ENCODE results near the gene CTAG1A. TPM values are rescaled to one million over a fixed set of nuclear protein-coding genes. Genes with fewer than 3 reads are reported as not detected.
"Not testable (repeated sequence)": the region's sequence is repeated elsewhere in the genome, so short reads cannot be mapped to it uniquely, and the experiment has no call there.

Gene CTAG1A
- total RNA-seq = not detected

GRCh38 chrX:154584585-154585183, at the start of gene CTAG1A:
TSS of gene CTAG1A (plus strand) at chrX:154585133. CDS start at chrX:154585207, 74 bp downstream.
- not testable (repeated sequence) for DNase-seq (ENCODE audit: low spot score)

GRCh38 chrX:154535892-154536291, 49.0 kb upstream of the CTAG1A start:
- no peak for DNase-seq (ENCODE audit: low spot score)

- no peak for DNase-seq (ENCODE audit: low spot score)
Measured at GRCh38 chrX:154539077-154539476, 45.9 kb upstream of the CTAG1A start.

GRCh38 chrX:154540365-154540764, 44.6 kb upstream of the CTAG1A start:
- not testable (repeated sequence) for DNase-seq (ENCODE audit: low spot score)

- peak; percentile 66 for DNase-seq (ENCODE audit: low spot score)
Measured at GRCh38 chrX:154540897-154541535, 43.9 kb upstream of the CTAG1A start.

- no peak for DNase-seq (ENCODE audit: low spot score)
Measured at GRCh38 chrX:154541589-154541895, 43.4 kb upstream of the CTAG1A start.

GRCh38 chrX:154541896-154542722, 42.8 kb upstream of the CTAG1A start:
- DNase-seq (ENCODE audit: low spot score) = peak; percentile 72

GRCh38 chrX:154542723-154543424, 42.1 kb upstream of the CTAG1A start:
- no peak for DNase-seq (ENCODE audit: low spot score)

- no peak for DNase-seq (ENCODE audit: low spot score)
Measured at GRCh38 chrX:154545673-154546274, 39.2 kb upstream of the CTAG1A start.

- DNase-seq (ENCODE audit: low spot score) = peak; percentile 73
Measured at GRCh38 chrX:154546354-154547244, 38.3 kb upstream of the CTAG1A start, which contains the start of gene G6PD. TSS of gene G6PD (minus strand) at chrX:154546846. CDS start at chrX:154546155, 691 bp downstream.

GRCh38 chrX:154547245-154548027, 37.5 kb upstream of the CTAG1A start, which contains the start of gene IKBKG:
TSS of gene IKBKG (plus strand) at chrX:154547620. CDS start at chrX:154552003, 4,383 bp downstream.
- peak; percentile 88 for DNase-seq (ENCODE audit: low spot score)

GRCh38 chrX:154548028-154548316, 37.0 kb upstream of the CTAG1A start:
- DNase-seq (ENCODE audit: low spot score) = no peak

GRCh38 chrX:154549766-154550165, 35.2 kb upstream of the CTAG1A start:
- no peak for DNase-seq (ENCODE audit: low spot score)

GRCh38 chrX:154552112-154552806, 32.7 kb upstream of the CTAG1A start:
- DNase-seq (ENCODE audit: low spot score) = not testable (repeated sequence)

- not testable (repeated sequence) for DNase-seq (ENCODE audit: low spot score)
Measured at GRCh38 chrX:154558060-154558690, 26.8 kb upstream of the CTAG1A start.

- not testable (repeated sequence) for DNase-seq (ENCODE audit: low spot score)
Measured at GRCh38 chrX:154558896-154559295, 26.0 kb upstream of the CTAG1A start.

GRCh38 chrX:154560326-154560725, 24.6 kb upstream of the CTAG1A start:
- not testable (repeated sequence) for DNase-seq (ENCODE audit: low spot score)

GRCh38 chrX:154562295-154562694, 22.6 kb upstream of the CTAG1A start:
- not testable (repeated sequence) for DNase-seq (ENCODE audit: low spot score)

- not testable (repeated sequence) for DNase-seq (ENCODE audit: low spot score)
Measured at GRCh38 chrX:154570361-154570760, 14.6 kb upstream of the CTAG1A start.
